Smooth muscle cell of bladder (primary cell): Measurements from ENCODE around the gene UPK3B. TPM values are rescaled to one million over a fixed set of nuclear protein-coding genes. Genes with fewer than 3 reads are reported as not detected.

ENCODE experiments used
- total RNA-seq: library from RNA; depleted of rRNA; stranded (reverse); fragments of >200 nt; gene quantifications from 2 replicates; pipeline ENCODE4 v1.2.3, GENCODE V29; 2014

UPK3B gene
- 0.46 TPM in 1 of 2 replicates, not detected in the other for total RNA-seq

DNA sequence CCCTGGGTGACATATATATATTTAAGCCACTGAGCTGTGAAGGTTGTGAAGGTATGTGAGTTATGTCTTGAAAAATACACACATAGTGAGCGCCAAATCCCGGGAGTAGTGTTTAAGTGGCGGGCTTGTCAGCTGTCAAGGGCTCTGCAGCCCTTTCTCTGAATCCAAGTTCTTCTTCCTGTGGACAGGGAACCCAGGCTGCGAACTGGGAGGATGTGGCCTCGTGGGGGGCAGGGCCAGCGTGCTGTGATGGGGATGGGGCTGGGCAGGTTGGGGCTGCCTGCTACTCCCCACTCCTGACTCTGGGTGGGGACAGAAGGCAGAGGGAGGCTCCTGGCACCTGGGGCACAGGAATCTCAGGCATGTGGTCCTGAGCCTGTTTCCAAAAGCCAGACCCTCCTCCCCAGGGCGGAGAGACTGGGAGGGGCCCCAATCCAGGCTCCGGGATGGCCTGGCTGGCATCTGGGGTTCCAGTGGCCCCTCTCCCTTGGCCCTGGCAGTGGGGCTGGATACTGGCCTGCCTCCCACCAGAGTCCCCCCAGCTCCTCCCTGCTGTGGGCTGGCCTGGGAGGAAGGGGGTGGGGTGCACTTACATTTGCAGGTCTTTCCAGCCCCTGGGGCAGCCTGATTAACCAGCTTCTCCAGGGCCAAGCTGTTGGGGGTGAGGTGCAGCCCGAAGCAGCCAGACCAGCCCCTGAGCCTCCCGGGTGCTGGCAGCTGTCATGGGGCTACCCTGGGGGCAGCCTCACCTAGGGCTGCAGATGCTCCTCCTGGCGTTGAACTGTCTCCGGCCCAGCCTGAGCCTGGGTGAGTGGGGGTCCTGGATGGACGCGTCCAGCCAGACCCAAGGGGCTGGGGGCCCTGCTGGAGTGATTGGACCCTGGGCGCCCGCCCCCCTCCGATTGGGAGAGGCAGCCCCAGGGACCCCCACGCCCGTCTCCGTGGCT lies at the start of gene UPK3B:
Gene UPK3B (plus strand): TSS at position 622 of the 947 bp plus-strand sequence. CDS start 101 bp downstream, at position 723.

DNA sequence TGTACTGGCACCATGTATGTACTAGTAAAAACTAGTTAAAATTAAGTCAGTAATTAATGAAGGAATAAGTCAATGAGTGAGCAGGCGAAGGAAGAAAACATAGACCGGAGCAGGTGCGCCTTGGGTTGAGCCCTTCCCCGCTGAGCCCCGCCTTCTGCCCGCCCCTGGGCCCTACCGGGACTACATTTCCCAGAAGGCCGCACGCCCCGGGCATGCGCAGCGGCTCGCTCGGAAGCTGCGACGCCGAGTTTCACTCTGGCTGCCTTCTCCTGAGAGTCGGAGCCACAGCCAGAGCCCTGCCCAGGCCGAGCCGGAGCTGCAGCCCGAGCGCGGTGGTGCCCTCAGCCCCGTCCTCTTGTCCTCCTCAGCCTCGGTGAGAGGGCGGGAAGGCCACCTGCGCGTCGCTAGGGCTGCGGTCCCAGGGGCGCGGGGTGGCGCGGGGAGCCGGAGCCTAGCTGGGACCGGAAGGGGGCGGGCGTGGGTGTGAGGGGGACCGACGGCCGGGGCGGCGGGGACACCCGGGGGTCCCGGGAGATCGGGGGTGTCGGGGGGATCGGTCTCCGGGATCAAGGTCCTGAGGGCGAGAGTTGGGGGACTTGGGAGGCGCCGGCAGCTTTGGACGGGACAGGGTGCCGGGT lies 48.8 kb upstream of the UPK3B start, which contains the start of gene DTX2:
Gene DTX2 (plus strand): TSS at position 246 of the 638 bp plus-strand sequence. CDS start 18,801 bp downstream, outside the sequence.

DNA sequence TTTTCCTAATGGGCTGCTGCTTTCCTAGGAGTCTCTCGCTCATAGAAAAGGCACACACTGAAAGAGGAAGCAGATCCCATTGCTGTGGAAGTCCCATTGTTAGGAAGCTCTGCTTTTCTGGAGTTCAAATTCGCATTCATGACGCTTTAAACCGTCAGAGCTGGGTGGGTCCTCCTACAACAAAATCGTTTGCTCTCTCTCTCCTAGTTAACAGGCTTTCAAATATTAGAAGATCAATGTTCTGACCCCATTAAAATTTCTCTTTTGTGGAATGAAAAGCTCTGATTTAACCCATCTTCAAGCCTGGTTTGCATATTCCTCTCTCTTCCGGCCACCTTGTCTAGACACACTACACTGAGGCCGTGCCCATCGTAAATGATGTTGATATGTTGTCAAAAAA lies 32.8 kb downstream of the UPK3B start, which contains the start of gene SPDYE16:
Gene SPDYE16 (minus strand): TSS at position 101 of the 400 bp plus-strand sequence. CDS start 1,838 bp downstream, outside the sequence.

Other genes starting within 250 kb of the UPK3B start
- 19.9 and 45.4 TPM in 2 replicates for gene HSPB1, start 207.9 kb upstream of the UPK3B start, total RNA-seq
- 56.2 and 95.2 TPM in 2 replicates for gene YWHAG, start 151.6 kb upstream of the UPK3B start, total RNA-seq
- gene SSC4D, start 100.9 kb upstream of the UPK3B start, total RNA-seq = 0.28 and 0.55 TPM in 2 replicates
- 2.1 and 3.5 TPM in 2 replicates for gene ZP3, start 85.6 kb upstream of the UPK3B start, total RNA-seq
- 2.3 and 2.6 TPM in 2 replicates for gene DTX2, start 48.8 kb upstream of the UPK3B start, total RNA-seq
- 0.14 TPM in 1 of 2 replicates, not detected in the other for gene SPDYE16, start 32.7 kb downstream of the UPK3B start, total RNA-seq
- gene POMZP3, start 116.7 kb downstream of the UPK3B start, total RNA-seq = 4.7 and 4.9 TPM in 2 replicates